Naive thymus-derived CD4-positive, alpha-beta T cell (primary cell): ENCODE measurements around the gene P2RX3. TPM values are rescaled to one million over a fixed set of nuclear protein-coding genes. Genes with fewer than 3 reads are reported as not detected.
"Not testable (repeated sequence)": the region's sequence is repeated elsewhere in the genome, so short reads cannot be mapped to it uniquely, and the experiment has no call there.

Source experiments
- ATAC-seq: fragments of 150-1000 bp; cut with Tn5 transposase; 2 replicates; pipeline ENCODE4 v1.10.0; 2021; ENCODE audit warnings: mild to moderate bottlenecking, moderate library complexity
- CTCF ChIA-PET: fragments of 350-600 bp; sonication (Branson Sonifier 250); formaldehyde crosslinking; loops from one replicate; lab custom pipeline; 2021; ENCODE audit warnings: antibody characterized with exemption; lab: Charles Lee
- POLR2A ChIA-PET: fragments of 350-600 bp; sonication (Branson Sonifier 250); formaldehyde crosslinking; loops from one replicate; lab custom pipeline; 2021; ENCODE audit warnings: antibody characterized with exemption, inconsistent platforms; lab: Charles Lee
- DNase-seq, 9 donors: peaks; one replicate each; pipeline versions ENCODE4 v3.0.0 to v3.0.0-alpha.2; 2020 to 2022; ENCODE audit warnings: mixed read lengths in 1 of 9
- H3K27ac ChIP-seq: one replicate; pipeline ENCODE4 v1.7.0; 2013; ENCODE audit warnings: mild to moderate bottlenecking, low read depth, low read length, moderate library complexity
- H3K27me3 ChIP-seq, 2 donors: one replicate each; pipeline ENCODE4 v1.7.0; 2013; ENCODE audit warnings: low read length in 2 of 2, mild to moderate bottlenecking in 2 of 2, moderate library complexity in 2 of 2; ENCODE audit not compliant: control insufficient read depth in 2 of 2, insufficient read depth in 2 of 2
- H3K36me3 ChIP-seq, 3 experiments: 1 replicate in 2 of 3; 2 replicates in 1 of 3; pipeline ENCODE4 v1.7.0; 2013; ENCODE audit warnings: low read length in 3 of 3, mild to moderate bottlenecking in 3 of 3, moderate library complexity in 1 of 3; ENCODE audit not compliant: insufficient read depth in 3 of 3, control insufficient read depth in 2 of 3
- H3K4me1 ChIP-seq, 2 donors: one replicate each; pipeline ENCODE4 v1.7.0; 2013; ENCODE audit warnings: low read length in 2 of 2, mild to moderate bottlenecking in 2 of 2, moderate library complexity in 1 of 2; ENCODE audit not compliant: control insufficient read depth in 2 of 2, insufficient read depth in 2 of 2
- H3K4me3 ChIP-seq: 2 replicates; pipeline ENCODE4 v1.7.0; 2013; ENCODE audit warnings: mild to moderate bottlenecking, low read length
- H3K9me3 ChIP-seq, 3 experiments: 1 replicate in 2 of 3; 2 replicates in 1 of 3; pipeline ENCODE4 v1.7.0; 2013; ENCODE audit warnings: low read length in 3 of 3; ENCODE audit not compliant: control insufficient read depth in 2 of 3
- H3K27ac Mint-ChIP-seq, 9 donors: one replicate each; pipeline ENCODE4 v1.8.0; 2020 to 2022; ENCODE audit warnings: mixed read lengths in 9 of 9, mild to moderate bottlenecking in 8 of 9, moderate library complexity in 5 of 9, inconsistent platforms in 2 of 9
- H3K27me3 Mint-ChIP-seq, 5 donors: one replicate each; pipeline ENCODE4 v1.8.0; 2021 to 2022; ENCODE audit warnings: mixed read lengths in 5 of 5, mild to moderate bottlenecking in 1 of 5
- H3K36me3 Mint-ChIP-seq, 5 donors: one replicate each; pipeline ENCODE4 v1.8.0; 2020 to 2022; ENCODE audit warnings: mixed read lengths in 5 of 5, mild to moderate bottlenecking in 3 of 5, inconsistent platforms in 1 of 5
- H3K4me1 Mint-ChIP-seq, 7 donors: one replicate each; pipeline ENCODE4 v1.8.0; 2020 to 2022; ENCODE audit warnings: mixed read lengths in 7 of 7, mild to moderate bottlenecking in 3 of 7, inconsistent platforms in 1 of 7
- H3K4me3 Mint-ChIP-seq, 10 donors: one replicate each; pipeline ENCODE4 v1.8.0; 2020 to 2022; ENCODE audit warnings: mild to moderate bottlenecking in 10 of 10, mixed read lengths in 10 of 10, moderate library complexity in 6 of 10, inconsistent platforms in 2 of 10
- H3K9me3 Mint-ChIP-seq, 11 donors: one replicate each; pipeline ENCODE4 v1.8.0; 2020 to 2022; ENCODE audit warnings: mixed read lengths in 11 of 11, mild to moderate bottlenecking in 4 of 11, inconsistent platforms in 1 of 11, moderate library complexity in 1 of 11
- intact Hi-C, 2 donors: fragments of 100-400 bp; cut with micrococcal nuclease; formaldehyde crosslinking; loops; one replicate each; pipeline ENCODE4 v1.15.1; 2023
- polyA plus RNA-seq, 2 donors: library from polyadenylated mRNA; unstranded; fragments of 300-500 nt; fragmentation: Illumina TruSeq; gene quantifications; one replicate each; pipeline ENCODE4 v1.2.3, GENCODE V29; 2021
- total RNA-seq, 6 experiments: library from RNA in 5 of 6; stranded (reverse) in 5 of 6; gene quantifications; 1 replicate in 5 of 6; 2 replicates in 1 of 6; pipeline ENCODE4 v1.2.3 and lab custom pipeline; 2021 to 2026

The P2RX3 gene
- total and polyA plus RNA-seq, 7 experiments from 2014 or later = not detected

DNA sequence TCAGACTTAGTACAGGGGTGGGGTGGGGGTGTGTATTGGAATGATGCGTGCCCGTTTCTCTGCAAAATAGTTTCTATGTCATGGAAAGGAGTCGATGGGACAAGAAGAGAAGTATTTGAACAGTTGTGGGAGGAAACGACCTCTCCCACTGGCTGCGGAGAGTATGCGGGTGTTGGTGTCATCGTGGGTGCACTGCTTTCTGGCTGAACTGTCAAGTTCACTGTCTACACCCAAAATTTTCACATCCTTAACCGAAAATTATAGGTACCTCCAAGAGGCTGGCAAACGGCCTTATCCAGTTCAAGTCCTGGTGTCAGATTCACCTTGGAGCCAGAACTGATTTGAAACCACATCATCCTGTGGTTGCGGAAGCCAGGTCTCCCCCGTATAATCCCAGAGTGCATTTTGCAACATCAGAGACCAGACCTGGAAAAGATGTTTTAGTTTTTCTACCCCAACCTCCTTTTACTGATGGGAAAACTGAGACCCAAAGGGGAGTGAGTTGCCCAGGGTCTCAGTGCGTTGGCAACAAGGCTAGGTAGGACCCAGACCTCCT is 2.0 kb upstream of the P2RX3 start:
- Histone ChIP-seq H3K36me3 (peaks cover 10 to 22% (median 14%) of the 10 kb centered on the region in 3 experiments), H3K4me1 (peaks cover 15 to 19% of the 10 kb centered on the region in 2 donors), H3K27me3 (no peaks in the 10 kb centered on the region), H3K9me3 (no peaks in the 10 kb centered on the region), H3K4me3 (peak overlapping the region; percentile 77), H3K27ac (peak overlapping the region; percentile 91)
- H3K36me3 Mint-ChIP-seq = peaks cover 1 to 14% (median 5%) of the 10 kb centered on the region in 5 donors
- ChIA-PET POLR2A (interaction anchor here (0.5 to 6.0 kb wide), 4 partner anchors 11 to 405 kb away, joined by 3 to 94 read pairs (median 3); partner anchors contain the start of genes SELENOH and TNKS1BP1), CTCF (interaction anchor here (0.6 to 1.3 kb wide), 4 partner anchors 9 to 445 kb away, joined by 3 to 4 read pairs (median 3); partner anchors contain the start of gene TNKS1BP1)
- DNase-seq (no peak), ATAC-seq (peak; percentile 23)
- H3K4me1 Mint-ChIP-seq = peaks cover 19 to 39% (median 35%) of the 10 kb centered on the region in 7 donors
- H3K9me3 Mint-ChIP-seq = no peaks in the 10 kb centered on the region
- peaks cover 0 to 2% (median 0%) of the 10 kb centered on the region in 5 donors for H3K27me3 Mint-ChIP-seq
- peak overlapping the region; percentile 89 to 98 (median 94) for H3K4me3 Mint-ChIP-seq
- peak overlapping the region; percentile 96 to 100 (median 99) for H3K27ac Mint-ChIP-seq
- intact Hi-C loops = loop anchor here in 1 of 2 donors (1.0 to 5.0 kb wide), 4 partner anchors 9 to 1241 kb away; partner anchors contain the start of genes LPXN, SLC43A3 and ZFP91

DNA sequence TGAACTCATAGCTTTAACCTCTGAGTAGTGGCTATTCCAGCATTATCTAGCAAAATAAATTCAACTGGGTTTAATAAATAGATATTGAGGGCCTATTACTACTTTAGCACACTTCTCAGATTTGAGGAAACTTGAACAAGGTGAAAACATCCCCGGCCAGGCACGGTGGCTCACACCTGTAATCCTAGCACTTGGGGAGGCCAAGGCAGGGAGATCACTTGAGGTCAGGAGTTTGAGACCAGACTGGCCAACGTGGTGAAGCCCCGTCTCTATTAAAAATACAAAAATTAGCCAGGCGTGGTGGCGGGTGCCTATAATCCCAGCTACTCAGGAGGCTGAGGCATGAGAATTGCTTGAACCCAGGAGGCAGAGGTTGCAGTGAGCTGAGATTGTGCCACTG is 1.3 kb upstream of the P2RX3 start:
- Mint-ChIP-seq H3K4me1 (peaks cover 19 to 39% (median 35%) of the 10 kb centered on the region in 7 donors), H3K27ac (peak overlapping the region; percentile 96 to 100 (median 99)), H3K36me3 (peaks cover 0 to 11% (median 5%) of the 10 kb centered on the region in 5 donors), H3K4me3 (peak overlapping the region in 8 of 10 donors; percentile 89 to 98 (median 94))
- not testable (repeated sequence) for H3K4me3 ChIP-seq, H3K27me3 Mint-ChIP-seq, ATAC-seq, H3K27me3 ChIP-seq, H3K9me3 ChIP-seq, H3K9me3 Mint-ChIP-seq, DNase-seq
- CTCF ChIA-PET = interaction anchor here (0.6 to 1.3 kb wide), 4 partner anchors 9 to 1799 kb away, joined by 3 to 4 read pairs (median 3); partner anchors contain the start of gene TNKS1BP1
- POLR2A ChIA-PET = interaction anchor here (0.6 to 6.0 kb wide), 2 partner anchors 12 to 156 kb away, joined by 3 to 94 read pairs; partner anchors contain the start of gene TNKS1BP1
- H3K4me1 ChIP-seq = peaks cover 15 to 19% of the 10 kb centered on the region in 2 donors
- peaks cover 4 to 16% (median 8%) of the 10 kb centered on the region in 3 experiments for H3K36me3 ChIP-seq
- peak overlapping the region; percentile 91 for H3K27ac ChIP-seq
- intact Hi-C loops = loop anchor here in 1 of 2 donors (1.0 to 5.0 kb wide), 4 partner anchors 8 to 1240 kb away; partner anchors contain the start of genes LPXN, SLC43A3 and ZFP91

DNA sequence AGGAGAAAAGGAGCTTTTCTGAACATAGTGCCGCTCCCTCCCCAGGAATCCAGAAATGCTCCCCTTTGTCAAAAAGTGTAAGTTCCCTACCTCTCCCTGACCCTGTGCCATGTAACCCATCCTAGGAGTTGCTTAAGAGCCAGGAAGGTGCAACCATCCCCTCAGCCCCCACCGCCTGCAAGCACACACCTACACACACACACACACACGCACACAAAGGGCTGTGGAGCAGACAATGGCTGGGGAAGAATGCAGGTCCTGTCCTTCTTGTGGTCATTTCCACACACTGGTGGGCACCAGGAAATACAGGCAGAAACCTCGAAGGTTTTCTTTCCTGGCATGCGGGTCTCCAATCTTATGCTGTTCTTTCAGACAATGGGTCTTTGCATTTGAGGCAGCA is 1.2 kb downstream of the P2RX3 start:
- H3K4me1 Mint-ChIP-seq = peaks cover 11 to 23% (median 19%) of the 10 kb centered on the region in 7 donors

DNA sequence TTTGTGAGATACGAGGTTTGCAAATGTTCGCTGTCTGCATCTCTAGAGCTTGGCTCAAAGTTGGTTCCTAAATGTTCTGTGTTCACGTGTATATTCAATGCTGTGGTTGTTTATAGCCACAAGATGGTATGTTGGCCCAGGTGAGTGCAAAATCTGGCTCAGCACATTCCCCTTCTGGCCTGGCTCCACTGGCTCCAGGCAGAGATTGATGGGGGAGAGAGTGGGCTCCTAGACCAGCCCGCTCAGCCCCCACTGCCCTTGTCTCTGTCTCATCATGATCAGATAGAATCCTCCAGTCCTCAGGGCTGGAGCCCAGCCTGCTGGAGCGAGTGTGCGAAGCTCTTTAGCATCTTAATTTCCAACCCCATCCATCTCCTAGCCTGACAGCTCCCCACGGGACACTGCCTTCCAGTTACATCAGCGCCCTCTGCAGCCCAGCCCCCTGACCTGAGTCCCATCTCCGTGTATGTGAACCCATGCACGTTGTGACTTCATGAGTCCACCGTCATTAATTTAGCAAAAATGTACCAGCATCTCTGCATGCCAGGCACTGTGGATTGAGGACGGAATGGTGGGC is 2.0 kb downstream of the P2RX3 start:
- Histone ChIP-seq H3K9me3 (no peaks in the 10 kb centered on the region), H3K4me1 (peaks cover 8 to 10% of the 10 kb centered on the region in 2 donors), H3K27me3 (no peaks in the 10 kb centered on the region), H3K4me3 (no peak overlapping the region), H3K27ac (no peak overlapping the region), H3K36me3 (no peaks in the 10 kb centered on the region)
- Mint-ChIP-seq H3K9me3 (no peaks in the 10 kb centered on the region), H3K27me3 (peaks cover 0 to 2% (median 0%) of the 10 kb centered on the region in 5 donors), H3K36me3 (no peaks in the 10 kb centered on the region), H3K27ac (no peak overlapping the region), H3K4me3 (no peak overlapping the region), H3K4me1 (peaks cover 3 to 15% (median 11%) of the 10 kb centered on the region in 7 donors)
- intact Hi-C loops = no loop called here
- POLR2A ChIA-PET = no interaction called here
- CTCF ChIA-PET = no interaction called here
- no peak for DNase-seq
- no peak for ATAC-seq

More for the DNA sequence above, 1.2 kb downstream of the P2RX3 start:
- ATAC-seq (no peak), DNase-seq (no peak)
- peak overlapping the region in 2 of 10 donors; percentile 45 to 48 for H3K4me3 Mint-ChIP-seq
- H3K36me3 Mint-ChIP-seq = peaks cover 0 to 2% (median 0%) of the 10 kb centered on the region in 5 donors
- H3K27me3 Mint-ChIP-seq = peaks cover 0 to 2% (median 0%) of the 10 kb centered on the region in 5 donors
- H3K9me3 ChIP-seq = no peaks in the 10 kb centered on the region
- CTCF ChIA-PET = no interaction called here
- H3K9me3 Mint-ChIP-seq = no peaks in the 10 kb centered on the region
- POLR2A ChIA-PET = interaction anchor here (6.0 kb wide), 1 partner anchor 14 kb away, joined by 94 read pairs; the partner anchor contains the start of gene TNKS1BP1
- no peak overlapping the region for H3K27ac Mint-ChIP-seq
- no peaks in the 10 kb centered on the region for H3K27me3 ChIP-seq
- peaks cover 15 to 18% of the 10 kb centered on the region in 2 donors for H3K4me1 ChIP-seq
- no peak overlapping the region for H3K4me3 ChIP-seq
- intact Hi-C loops = loop anchor here in 1 of 2 donors (5.0 kb wide), 3 partner anchors 88 to 1238 kb away; partner anchors contain the start of genes LPXN, SLC43A3 and ZFP91
- no peak overlapping the region for H3K27ac ChIP-seq
- H3K36me3 ChIP-seq = no peaks in the 10 kb centered on the region

DNA sequence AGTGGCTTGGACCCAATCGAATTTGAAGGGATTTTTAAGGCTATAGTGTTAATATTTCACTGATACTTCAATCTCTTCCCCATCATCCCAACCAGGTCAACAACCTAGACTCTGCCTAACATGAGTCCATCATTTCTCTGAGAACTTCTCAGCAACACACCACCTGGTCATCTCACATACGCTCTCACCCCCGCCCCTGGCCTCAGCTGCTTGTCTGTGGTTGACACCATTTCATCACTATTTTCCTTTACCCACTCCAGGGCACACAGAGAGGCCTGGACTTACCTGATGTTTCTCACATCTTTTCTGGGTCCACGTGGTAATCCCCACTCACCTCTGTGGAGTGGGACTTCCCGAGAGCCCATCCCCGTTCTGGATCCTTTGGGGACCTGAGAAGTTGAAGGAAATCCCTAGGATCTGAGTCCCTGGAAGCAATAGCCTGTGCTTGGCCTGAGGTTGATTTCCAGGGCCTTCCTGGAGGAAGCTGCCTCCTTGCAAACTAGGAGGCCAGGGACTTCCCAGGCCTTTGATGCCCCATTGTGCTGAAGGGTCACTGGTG is 3.2 kb downstream of the P2RX3 start:
- Histone ChIP-seq H3K4me1 (peaks cover 3 to 5% of the 10 kb centered on the region in 2 donors), H3K4me3 (no peak overlapping the region), H3K27ac (no peak overlapping the region), H3K36me3 (no peaks in the 10 kb centered on the region), H3K27me3 (no peaks in the 10 kb centered on the region), H3K9me3 (no peaks in the 10 kb centered on the region)
- H3K27me3 Mint-ChIP-seq = peaks cover 0 to 2% (median 0%) of the 10 kb centered on the region in 5 donors
- H3K9me3 Mint-ChIP-seq = no peaks in the 10 kb centered on the region
- H3K36me3 Mint-ChIP-seq = no peaks in the 10 kb centered on the region
- ChIA-PET POLR2A (no interaction called here), CTCF (interaction anchor here (0.6 kb wide), 1 partner anchor 136 kb away, joined by 4 read pairs; no protein-coding TSS in a partner anchor)
- intact Hi-C loops = no loop called here
- ATAC-seq = no peak
- H3K27ac Mint-ChIP-seq = no peak overlapping the region
- H3K4me1 Mint-ChIP-seq = peaks cover 3 to 10% (median 5%) of the 10 kb centered on the region in 7 donors
- no peak overlapping the region for H3K4me3 Mint-ChIP-seq
- DNase-seq = no peak

DNA sequence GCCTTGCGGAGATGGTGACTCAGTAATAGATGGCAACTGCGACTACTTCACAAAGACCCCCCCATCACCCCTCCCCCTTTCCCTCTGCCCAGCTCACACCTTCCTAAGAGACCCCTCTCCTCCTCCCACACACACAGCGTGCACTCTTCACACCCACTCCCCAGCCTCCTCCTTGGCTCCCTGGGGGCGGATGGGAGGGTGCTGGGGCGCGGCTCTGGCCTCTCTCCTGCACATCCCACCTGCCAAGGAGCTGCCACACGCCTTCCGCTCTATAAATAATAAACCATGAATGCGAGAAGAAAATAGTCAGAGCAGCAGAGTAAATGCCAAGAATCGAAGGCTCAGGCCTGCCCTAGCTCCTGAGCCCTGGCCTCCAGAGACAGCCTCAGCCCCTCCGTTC is 4.5 kb downstream of the P2RX3 start:
- intact Hi-C loops = no loop called here
- no peaks in the 10 kb centered on the region for H3K36me3 ChIP-seq

More for the DNA sequence above, 4.5 kb downstream of the P2RX3 start:
- DNase-seq (no peak), ATAC-seq (no peak)
- CTCF ChIA-PET = interaction anchor here (1.0 to 1.4 kb wide), 2 partner anchors 9 kb away, joined by 3 read pairs; no protein-coding TSS in a partner anchor
- no peaks in the 10 kb centered on the region for H3K4me1 ChIP-seq
- no peak overlapping the region for H3K27ac Mint-ChIP-seq
- peaks cover 0 to 2% (median 0%) of the 10 kb centered on the region in 5 donors for H3K27me3 Mint-ChIP-seq
- no peaks in the 10 kb centered on the region for H3K36me3 Mint-ChIP-seq
- no peaks in the 10 kb centered on the region for H3K9me3 ChIP-seq
- no peak overlapping the region for H3K4me3 ChIP-seq
- H3K4me3 Mint-ChIP-seq = no peak overlapping the region
- H3K9me3 Mint-ChIP-seq = no peaks in the 10 kb centered on the region
- H3K27me3 ChIP-seq = no peaks in the 10 kb centered on the region
- POLR2A ChIA-PET = no interaction called here
- H3K4me1 Mint-ChIP-seq = peaks cover 0 to 10% (median 0%) of the 10 kb centered on the region in 7 donors
- H3K27ac ChIP-seq = no peak overlapping the region
